Measurements from ENCODE around the gene MMP21. TPM values are rescaled to one million over a fixed set of nuclear protein-coding genes. Genes with fewer than 3 reads are reported as not detected.

MMP21 gene
- total RNA-seq, 1 experiment from 2014 or later, result not detected

GRCh38 chr10:125769175-125769574 is 6.4 kb downstream of the MMP21 start:
- Histone ChIP-seq H2AK5ac (ENCODE audit: insufficient read length, low read length) (no peak overlapping the region), H2AFZ (ENCODE audit: low read length) (no peak overlapping the region), H3K23ac (ENCODE audit: insufficient read length, low read depth, low read length) (no peak overlapping the region), H2BK120ac (ENCODE audit: low read depth, low read length, poor library complexity, severe bottlenecking) (no peak overlapping the region), H3K27me3 (ENCODE audit: insufficient read depth, low read length) (no peaks in the 10 kb centered on the region), H3K4me2 (ENCODE audit: insufficient read depth, insufficient read length, low read length) (no peak overlapping the region), H2BK15ac (ENCODE audit: low read depth, low read length) (no peak overlapping the region), H3K79me1 (ENCODE audit: insufficient read depth, low read depth, low read length, poor library complexity, severe bottlenecking) (no peaks in the 10 kb centered on the region), H2BK5ac (ENCODE audit: insufficient read length, low read length) (no peak overlapping the region), H3K23me2 (ENCODE audit: insufficient read length, low read depth, low read length, poor library complexity, severe bottlenecking) (no peaks in the 10 kb centered on the region), H3K4me1 (ENCODE audit: insufficient read depth, low read length) (no peaks in the 10 kb centered on the region), H3K9me3 (ENCODE audit: control insufficient read depth, low read depth, low read length) (no peaks in the 10 kb centered on the region), H3K56ac (ENCODE audit: insufficient read length, low read depth, low read length) (no peak overlapping the region), H4K8ac (replicated peaks; ENCODE audit: insufficient read length, low read depth, low read length) (no peak overlapping the region), H3K14ac (ENCODE audit: insufficient read depth, low read length) (no peak overlapping the region), H3K27ac (ENCODE audit: insufficient read length, low read depth, low read length) (no peak overlapping the region), H3K18ac (ENCODE audit: insufficient read length, low read depth, low read length) (no peak overlapping the region), H3K79me2 (ENCODE audit: insufficient read depth, low read length) (no peaks in the 10 kb centered on the region), H3T11ph (ENCODE audit: low read length) (no peak overlapping the region), H4K91ac (ENCODE audit: insufficient read length, low read depth, low read length) (no peak overlapping the region), H4K20me1 (ENCODE audit: control insufficient read depth, insufficient read depth, insufficient read length) (no peaks in the 10 kb centered on the region), H2BK20ac (ENCODE audit: low read depth, low read length, poor library complexity, severe bottlenecking) (no peak overlapping the region), H3K9ac (ENCODE audit: extremely low read depth, insufficient read length, low read length) (no peak overlapping the region), H4K5ac (ENCODE audit: insufficient read length, low read depth, low read length) (no peak overlapping the region), H2BK12ac (ENCODE audit: insufficient read length, low read depth, low read length) (no peak overlapping the region), H3K4ac (ENCODE audit: low read depth, low read length) (no peak overlapping the region)
- H3K4me1 Mint-ChIP-seq, result no peaks in the 10 kb centered on the region
- H3K27ac Mint-ChIP-seq, result peak overlapping the region in 2 of 3 experiments; percentile 45 to 65; a peak in 4 of 7 replicates
- peaks cover 10 to 26% (median 12%) of the 10 kb centered on the region in 3 experiments; a peak in 5 of 7 replicates for H3K36me3 Mint-ChIP-seq (ENCODE audit: insufficient read depth in 1 of 3, low read depth in 3 of 3)
- no peak for DNase-seq
- no CpG with 5 or more reads among the region's 12 CpGs for WGBS (ENCODE audit: extremely low coverage, insufficient read length, low lambda C conversion rate)
- no peaks in the 10 kb centered on the region; a peak in 1 of 5 replicates for H3K9me3 Mint-ChIP-seq
- no peak for TF ChIP-seq CTCF (conservative IDR thresholded peaks at IDR 0.05)
- H3K27me3 Mint-ChIP-seq (ENCODE audit: low read depth), result no peaks in the 10 kb centered on the region
- H3K4me3 Mint-ChIP-seq, result no peak overlapping the region

All from H9 (cell line).